Measurements from ENCODE around the gene CEP95. TPM values are rescaled to one million over a fixed set of nuclear protein-coding genes. Genes with fewer than 3 reads are reported as not detected.

Gene CEP95
- total RNA-seq, 1 experiment from 2014 or later = 67.3 TPM

DNA sequence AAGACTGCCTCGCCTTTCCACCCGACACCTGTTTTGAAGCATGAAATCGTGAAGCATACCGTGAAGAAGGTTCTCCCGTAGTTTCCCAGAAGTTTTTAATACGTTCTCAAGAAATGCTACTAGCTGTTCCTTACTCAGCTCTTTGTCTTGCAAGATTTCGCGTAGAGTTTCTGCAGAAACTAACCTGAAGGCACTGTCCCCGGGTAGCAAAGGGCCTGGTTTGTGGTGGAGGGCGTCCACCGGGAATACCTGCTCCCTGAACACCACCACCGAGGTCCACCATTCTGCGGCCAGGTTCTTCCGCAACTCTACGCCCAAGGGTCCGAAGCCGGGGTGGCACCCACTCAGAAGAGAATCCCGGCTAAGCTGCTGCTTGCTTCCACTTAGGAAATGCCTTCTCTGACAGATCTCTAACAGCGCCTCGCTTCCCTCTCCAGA lies 10.4 kb upstream of the CEP95 start:
- no peak overlapping the region for H2AFZ ChIP-seq (ENCODE audit: low read length)
- H3K14ac ChIP-seq (ENCODE audit: insufficient read depth, low read length) = no peak overlapping the region; the same call in 1 of the 2 replicates
- peaks cover 43 to 68% (median 60%) of the 10 kb centered on the region in 3 experiments for H3K36me3 Mint-ChIP-seq (ENCODE audit: insufficient read depth in 1 of 3, low read depth in 3 of 3)
- no peaks in the 10 kb centered on the region for H3K27me3 ChIP-seq (ENCODE audit: insufficient read depth, low read length)
- H4K8ac ChIP-seq (replicated peaks; ENCODE audit: insufficient read length, low read depth, low read length) = no peak overlapping the region
- no peak overlapping the region for H2BK120ac ChIP-seq (ENCODE audit: low read depth, low read length, poor library complexity, severe bottlenecking)
- H3K4me1 ChIP-seq (ENCODE audit: insufficient read depth, low read length) = no peaks in the 10 kb centered on the region; the same call in 1 of the 2 replicates
- H4K20me1 ChIP-seq (ENCODE audit: control insufficient read depth, insufficient read depth, insufficient read length) = no peaks in the 10 kb centered on the region
- no peak overlapping the region for H4K91ac ChIP-seq (ENCODE audit: insufficient read length, low read depth, low read length)
- H3K9ac ChIP-seq (ENCODE audit: extremely low read depth, insufficient read length, low read length) = peak overlapping the region; percentile 77
- H4K5ac ChIP-seq (ENCODE audit: insufficient read length, low read depth, low read length) = no peak overlapping the region
- no peak overlapping the region for H2BK15ac ChIP-seq (ENCODE audit: low read depth, low read length)
- peak overlapping the region; percentile 87 for H3K4me2 ChIP-seq (ENCODE audit: insufficient read depth, insufficient read length, low read length)
- no peak overlapping the region for H3K4ac ChIP-seq (ENCODE audit: low read depth, low read length)
- H2AK5ac ChIP-seq (ENCODE audit: insufficient read length, low read length) = no peak overlapping the region
- peaks cover 44 to 51% of the 10 kb centered on the region in 2 experiments for H3K4me1 Mint-ChIP-seq
- no peak for DNase-seq
- no peak overlapping the region for H3K18ac ChIP-seq (ENCODE audit: insufficient read length, low read depth, low read length)
- H3K9me3 ChIP-seq (ENCODE audit: control insufficient read depth, low read depth, low read length) = no peaks in the 10 kb centered on the region
- H2BK12ac ChIP-seq (ENCODE audit: insufficient read length, low read depth, low read length) = no peak overlapping the region
- WGBS (ENCODE audit: extremely low coverage, insufficient read length, low lambda C conversion rate) = no CpG with 5 or more reads among the region's 20 CpGs
- no peak overlapping the region for H2BK5ac ChIP-seq (ENCODE audit: insufficient read length, low read length)
- no peak for TF ChIP-seq CTCF (conservative IDR thresholded peaks at IDR 0.05)
- peaks cover 15% of the 10 kb centered on the region for H3K23me2 ChIP-seq (ENCODE audit: insufficient read length, low read depth, low read length, poor library complexity, severe bottlenecking)
- H2BK20ac ChIP-seq (ENCODE audit: low read depth, low read length, poor library complexity, severe bottlenecking) = no peak overlapping the region
- H3K4me3 Mint-ChIP-seq = peak overlapping the region; percentile 99
- H3K27ac Mint-ChIP-seq = peak overlapping the region; percentile 89 to 99 (median 98); a peak in 5 of 7 replicates
- H3K27me3 Mint-ChIP-seq (ENCODE audit: low read depth) = peaks cover 3% of the 10 kb centered on the region
- H3K23ac ChIP-seq (ENCODE audit: insufficient read length, low read depth, low read length) = no peak overlapping the region
- no peak overlapping the region for H3T11ph ChIP-seq (ENCODE audit: low read length)
- H3K27ac ChIP-seq (ENCODE audit: insufficient read length, low read depth, low read length) = no peak overlapping the region
- peaks cover 2% of the 10 kb centered on the region for H3K79me1 ChIP-seq (ENCODE audit: insufficient read depth, low read depth, low read length, poor library complexity, severe bottlenecking)
- H3K9me3 Mint-ChIP-seq = peaks cover 0 to 6% of the 10 kb centered on the region in 2 experiments; a peak in 4 of 5 replicates
- no peak overlapping the region for H3K56ac ChIP-seq (ENCODE audit: insufficient read length, low read depth, low read length)
- H3K79me2 ChIP-seq (ENCODE audit: insufficient read depth, low read length) = peaks cover 6% of the 10 kb centered on the region; the same call in 1 of the 2 replicates

Data from H9 (cell line).